Kidney epithelial cell (primary cell): ENCODE data around the gene PIK3CD. TPM values are rescaled to one million over a fixed set of nuclear protein-coding genes. Genes with fewer than 3 reads are reported as not detected.
"Not testable (repeated sequence)": the region's sequence is repeated elsewhere in the genome, so short reads cannot be mapped to it uniquely, and the experiment has no call there.

Experiments used
- DNase-seq: peaks from one replicate; pipeline ENCODE4 v3.0.0-alpha.2; 2010; ENCODE audit warnings: low read depth
- H3K27me3 ChIP-seq: 2 replicates; pipeline ENCODE4 v1.6.0; 2011; ENCODE audit warnings: low read length; ENCODE audit not compliant: control insufficient read depth, insufficient read depth
- H3K36me3 ChIP-seq: 2 replicates; pipeline ENCODE4 v1.5.1; 2011; ENCODE audit warnings: low read length; ENCODE audit not compliant: control insufficient read depth, insufficient read depth
- H3K4me3 ChIP-seq: 2 replicates; pipeline ENCODE4 v1.5.1; 2011; ENCODE audit warnings: low read depth, mild to moderate bottlenecking, control low read depth, low read length
- total RNA-seq: library from RNA; depleted of rRNA; stranded (reverse); fragments of >200 nt; gene quantifications from 2 replicates; pipeline ENCODE4 v1.2.3, GENCODE V29; 2015
- TF ChIP-seq, protein P1 (sequence below): IDR thresholded peaks from 2 replicates; pipeline ENCODE4 v1.5.1; 2011; ENCODE audit warnings: mild to moderate bottlenecking, moderate library complexity, low read length, control low read depth, inconsistent platforms; ENCODE audit not compliant: insufficient read depth, poor library complexity, severe bottlenecking

The PIK3CD gene
- total RNA-seq, 1 donor from 2014 or later = 40.7 TPM

DNA sequence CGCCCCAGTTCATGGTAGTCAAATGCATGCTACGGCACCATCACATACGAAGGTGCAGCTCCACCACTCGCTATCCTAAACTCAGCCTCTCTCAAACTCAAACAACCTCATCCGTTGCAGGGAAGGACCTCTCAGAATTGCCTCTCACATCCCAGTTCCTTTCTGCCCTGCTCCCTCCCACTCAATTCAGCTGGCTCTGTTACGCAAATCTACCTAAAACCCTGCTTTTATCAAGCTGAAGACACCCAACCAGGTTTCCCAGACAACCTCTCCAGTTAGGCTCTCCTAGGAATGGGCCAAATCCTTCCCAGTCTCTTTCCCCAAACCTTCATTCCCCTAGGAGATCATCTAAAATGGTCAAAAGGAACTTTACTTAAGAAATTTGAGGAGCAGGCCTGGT, 109.3 kb downstream of the PIK3CD start:
- no peak for DNase-seq
- Histone ChIP-seq H3K36me3 (peaks cover 1% of the 10 kb centered on the region), H3K4me3 (no peak overlapping the region), H3K27me3 (no peaks in the 10 kb centered on the region)
- TF ChIP-seq, protein P1, sequence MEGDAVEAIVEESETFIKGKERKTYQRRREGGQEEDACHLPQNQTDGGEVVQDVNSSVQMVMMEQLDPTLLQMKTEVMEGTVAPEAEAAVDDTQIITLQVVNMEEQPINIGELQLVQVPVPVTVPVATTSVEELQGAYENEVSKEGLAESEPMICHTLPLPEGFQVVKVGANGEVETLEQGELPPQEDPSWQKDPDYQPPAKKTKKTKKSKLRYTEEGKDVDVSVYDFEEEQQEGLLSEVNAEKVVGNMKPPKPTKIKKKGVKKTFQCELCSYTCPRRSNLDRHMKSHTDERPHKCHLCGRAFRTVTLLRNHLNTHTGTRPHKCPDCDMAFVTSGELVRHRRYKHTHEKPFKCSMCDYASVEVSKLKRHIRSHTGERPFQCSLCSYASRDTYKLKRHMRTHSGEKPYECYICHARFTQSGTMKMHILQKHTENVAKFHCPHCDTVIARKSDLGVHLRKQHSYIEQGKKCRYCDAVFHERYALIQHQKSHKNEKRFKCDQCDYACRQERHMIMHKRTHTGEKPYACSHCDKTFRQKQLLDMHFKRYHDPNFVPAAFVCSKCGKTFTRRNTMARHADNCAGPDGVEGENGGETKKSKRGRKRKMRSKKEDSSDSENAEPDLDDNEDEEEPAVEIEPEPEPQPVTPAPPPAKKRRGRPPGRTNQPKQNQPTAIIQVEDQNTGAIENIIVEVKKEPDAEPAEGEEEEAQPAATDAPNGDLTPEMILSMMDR = no peak

DNA sequence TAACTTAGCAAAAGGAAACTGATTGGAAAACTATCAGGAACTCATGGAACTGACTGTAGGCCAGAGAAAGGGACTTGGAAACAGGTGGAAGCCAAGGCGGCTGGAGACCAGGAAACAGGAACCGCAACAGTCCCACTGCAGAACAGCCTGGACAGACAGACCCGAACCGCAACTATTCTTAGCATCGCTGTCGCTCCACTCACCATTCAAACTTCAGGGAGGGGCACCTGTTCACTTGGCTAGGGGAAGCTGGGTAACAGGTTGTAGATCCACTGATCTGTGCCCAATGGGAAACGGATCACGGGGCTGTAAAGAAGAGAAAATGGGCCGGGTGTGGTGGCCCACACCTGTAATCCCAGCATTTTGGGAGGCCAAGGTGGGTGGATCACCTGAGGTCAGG, 110.3 kb downstream of the PIK3CD start:
- Histone ChIP-seq H3K27me3 (no peaks in the 10 kb centered on the region), H3K36me3 (peaks cover 1% of the 10 kb centered on the region), H3K4me3 (no peak overlapping the region)
- TF ChIP-seq, protein P1 = no peak
- no peak for DNase-seq

DNA sequence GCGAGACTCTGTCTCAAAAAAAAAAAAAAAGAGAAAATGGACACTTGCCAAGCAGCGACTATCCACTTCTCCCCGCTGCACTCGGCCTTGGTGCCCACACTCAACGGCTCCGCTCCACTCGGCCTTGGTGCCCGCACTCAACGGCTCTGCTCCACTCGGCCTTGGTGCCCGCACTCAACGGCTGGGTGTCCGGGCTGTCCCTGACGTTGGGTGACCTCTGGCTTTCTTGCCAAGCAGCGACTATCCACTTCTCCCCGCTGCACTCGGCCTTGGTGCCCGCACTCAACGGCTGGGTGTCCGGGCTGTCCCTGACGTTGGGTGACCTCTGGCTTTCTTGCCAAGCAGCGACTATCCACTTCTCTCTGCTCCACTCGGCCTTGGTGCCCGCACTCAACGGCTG, 110.9 kb downstream of the PIK3CD start:
- H3K36me3 ChIP-seq, H3K4me3 ChIP-seq, H3K27me3 ChIP-seq, DNase-seq: not testable (repeated sequence)

DNA sequence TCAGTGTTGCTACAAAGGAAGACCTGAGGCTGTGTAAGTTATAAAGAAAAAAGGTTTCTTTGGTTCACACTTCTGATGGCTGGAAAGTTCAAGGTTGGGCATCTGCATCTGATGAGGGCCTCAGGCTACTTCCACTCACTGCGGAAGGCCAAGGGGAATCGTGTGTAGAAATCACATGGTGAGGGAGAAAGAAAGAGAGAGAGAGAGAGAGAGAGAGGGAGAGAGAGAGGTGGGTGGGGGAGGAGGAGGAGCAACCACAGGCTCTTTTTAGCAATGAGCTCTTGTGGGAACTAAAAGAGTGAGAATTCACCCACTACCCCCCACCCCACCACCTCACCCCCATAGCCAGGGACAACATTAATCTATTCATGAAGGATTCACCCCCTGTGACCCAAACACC, 112.4 kb downstream of the PIK3CD start:
- Histone ChIP-seq H3K36me3 (peaks cover 1% of the 10 kb centered on the region), H3K4me3 (no peak overlapping the region), H3K27me3 (no peaks in the 10 kb centered on the region)
- TF ChIP-seq, protein P1 = no peak
- DNase-seq = no peak

DNA sequence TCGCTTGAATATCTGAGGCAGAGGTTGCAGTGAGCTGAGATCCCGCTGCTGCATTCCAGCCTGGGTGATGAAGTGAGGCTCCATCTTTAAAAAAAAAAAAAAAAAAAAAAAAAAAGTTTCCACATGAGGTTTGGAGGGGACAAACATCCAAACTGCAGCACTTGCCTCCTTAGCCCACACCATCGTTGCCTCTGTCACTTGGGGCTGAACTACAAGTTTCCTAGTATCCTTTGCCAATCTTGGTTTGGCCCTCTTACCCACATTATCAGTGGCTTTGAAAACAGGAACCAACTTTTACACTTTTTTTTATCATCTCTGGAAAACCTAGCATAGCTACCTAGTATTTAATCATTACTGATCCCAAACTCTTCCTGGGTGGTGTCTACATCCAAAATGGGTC, 113.0 kb downstream of the PIK3CD start:
- Histone ChIP-seq H3K36me3 (peaks cover 1% of the 10 kb centered on the region), H3K27me3 (no peaks in the 10 kb centered on the region), H3K4me3 (no peak overlapping the region)
- no peak for DNase-seq
- TF ChIP-seq, protein P1 = no peak

DNA sequence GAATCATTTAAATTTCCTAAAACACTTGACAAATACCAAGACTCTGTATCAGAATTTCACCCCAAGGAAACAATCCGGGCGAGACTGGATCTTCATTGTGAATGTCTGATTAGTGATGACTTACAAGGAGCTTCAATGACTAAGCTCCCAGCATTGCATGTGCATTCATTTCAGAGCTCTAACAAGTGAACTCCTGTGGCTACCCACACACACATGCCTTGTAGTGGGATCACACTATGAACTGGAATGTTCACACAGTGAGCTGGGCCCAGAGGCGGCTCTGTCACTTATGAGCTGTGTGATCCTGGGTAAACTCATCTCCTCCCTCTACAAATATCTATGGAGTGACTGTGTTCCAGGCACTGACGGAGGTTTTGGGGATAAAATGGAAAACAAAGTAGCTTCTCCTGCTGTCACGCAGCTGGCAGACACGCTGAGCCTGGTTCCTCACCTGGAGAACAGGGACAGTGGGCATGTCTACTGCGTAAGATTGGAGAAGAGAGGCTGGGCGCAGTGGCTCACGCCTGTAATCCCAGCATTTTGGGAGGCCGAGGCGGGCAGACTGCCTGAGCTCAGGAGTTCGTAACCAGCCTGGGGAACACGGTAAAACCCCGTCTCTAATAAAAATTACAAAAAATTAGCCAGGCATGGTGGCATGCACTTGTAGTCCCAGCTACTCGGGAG, 115.4 kb downstream of the PIK3CD start:
- Histone ChIP-seq H3K36me3 (peaks cover under 1% of the 10 kb centered on the region), H3K27me3 (no peaks in the 10 kb centered on the region), H3K4me3 (no peak overlapping the region)
- DNase-seq = peak; percentile 100
- TF ChIP-seq, protein P1 = no peak
